GM04504 (cell line): ENCODE data around the gene MRGPRX3.

Experiments used
- DNase-seq: peaks from one replicate; pipeline ENCODE4 v3.0.0-alpha.2; 2012; ENCODE audit warnings: low read depth

MRGPRX3 gene

DNA sequence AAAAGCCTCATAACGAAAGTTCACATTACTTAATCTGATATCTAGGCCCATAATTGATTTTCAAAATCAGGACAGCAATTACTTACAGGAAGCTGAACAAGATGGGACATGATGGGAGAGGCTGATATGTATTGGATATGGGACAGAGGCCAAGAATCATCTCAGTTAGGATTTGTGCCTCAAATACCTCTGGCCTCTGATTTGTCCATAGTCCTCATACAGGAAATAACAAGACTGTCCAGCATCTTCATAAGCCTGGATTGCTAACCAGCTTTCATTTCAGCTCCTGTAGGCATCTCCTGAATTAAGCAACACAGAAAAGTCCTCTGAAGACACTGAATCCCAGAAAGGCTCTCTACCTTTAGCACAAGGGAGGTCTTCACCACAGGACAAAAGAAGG lies 36.0 kb downstream of the MRGPRX3 start:
- no peak for DNase-seq

GRCh38 chr11:18171377-18172000 lies 39.1 kb downstream of the MRGPRX3 start:
- peak; percentile 10 for DNase-seq

DNA sequence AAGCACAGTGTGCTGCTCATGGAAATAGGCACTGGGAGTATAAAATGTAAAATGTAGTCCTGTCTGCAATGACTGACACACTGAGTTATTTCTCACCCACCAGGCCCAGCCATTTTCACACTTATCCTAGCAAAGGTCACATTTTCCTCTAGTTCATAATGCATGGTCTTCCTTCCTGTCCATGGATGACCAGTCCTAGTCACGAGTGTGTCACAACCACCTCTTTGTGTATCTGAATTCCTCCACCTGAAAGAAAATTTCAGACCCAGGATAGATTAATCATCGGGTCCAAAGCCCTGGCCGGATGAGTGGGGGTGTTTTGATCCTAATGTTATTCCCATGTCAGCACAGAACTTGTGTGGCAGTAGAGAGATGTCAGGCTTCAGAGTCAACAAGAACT lies 40.3 kb downstream of the MRGPRX3 start, which contains the start of gene MRGPRX4:
Gene MRGPRX4 (plus strand): TSS at position 172 of the 400 bp plus-strand sequence. CDS start 420 bp downstream, outside the sequence.
- no peak for DNase-seq

DNA sequence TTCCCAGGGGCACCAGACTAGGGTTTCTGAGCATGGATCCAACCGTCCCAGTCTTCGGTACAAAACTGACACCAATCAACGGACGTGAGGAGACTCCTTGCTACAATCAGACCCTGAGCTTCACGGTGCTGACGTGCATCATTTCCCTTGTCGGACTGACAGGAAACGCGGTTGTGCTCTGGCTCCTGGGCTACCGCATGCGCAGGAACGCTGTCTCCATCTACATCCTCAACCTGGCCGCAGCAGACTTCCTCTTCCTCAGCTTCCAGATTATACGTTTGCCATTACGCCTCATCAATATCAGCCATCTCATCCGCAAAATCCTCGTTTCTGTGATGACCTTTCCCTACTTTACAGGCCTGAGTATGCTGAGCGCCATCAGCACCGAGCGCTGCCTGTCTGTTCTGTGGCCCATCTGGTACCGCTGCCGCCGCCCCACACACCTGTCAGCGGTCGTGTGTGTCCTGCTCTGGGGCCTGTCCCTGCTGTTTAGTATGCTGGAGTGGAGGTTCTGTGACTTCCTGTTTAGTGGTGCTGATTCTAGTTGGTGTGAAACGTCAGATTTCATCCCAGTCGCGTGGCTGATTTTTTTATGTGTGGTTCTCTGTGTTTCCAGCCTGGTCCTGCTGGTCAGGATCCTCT lies 41.0 kb downstream of the MRGPRX3 start:
- no peak for DNase-seq
